HG03575 (cell line): ENCODE data around the gene TFB2M.

Experiments used
- ATAC-seq: cut with Tn5 transposase; IDR thresholded peaks from one replicate; pipeline ENCODE4 v1.9.1; 2021; ENCODE audit not compliant: unreplicated experiment, insufficient number of reproducible peaks, low FRiP score; ENCODE audit errors: extremely low read depth

The TFB2M gene

GRCh38 chr1:246492611-246493245 lies 73.3 kb downstream of the TFB2M start:
- ATAC-seq: no peak

- no peak for ATAC-seq
These were observed 74.5 kb downstream of the TFB2M start for GRCh38 chr1:246491551-246492053.
